K562 treated with DMSO at 1 percent for 4 hours (cell line): ENCODE results near the gene MCM3. TPM values are rescaled to one million over a fixed set of nuclear protein-coding genes. Genes with fewer than 3 reads are reported as not detected.

Source experiments
- total RNA-seq: library from RNA; unstranded; fragments of 300-600 nt; gene quantifications from 2 replicates; pipeline ENCODE4 v1.2.3, GENCODE V29; 2022; ENCODE audit not compliant: insufficient read depth

Gene MCM3
- total RNA-seq = 163 and 205 TPM in 2 replicates

DNA sequence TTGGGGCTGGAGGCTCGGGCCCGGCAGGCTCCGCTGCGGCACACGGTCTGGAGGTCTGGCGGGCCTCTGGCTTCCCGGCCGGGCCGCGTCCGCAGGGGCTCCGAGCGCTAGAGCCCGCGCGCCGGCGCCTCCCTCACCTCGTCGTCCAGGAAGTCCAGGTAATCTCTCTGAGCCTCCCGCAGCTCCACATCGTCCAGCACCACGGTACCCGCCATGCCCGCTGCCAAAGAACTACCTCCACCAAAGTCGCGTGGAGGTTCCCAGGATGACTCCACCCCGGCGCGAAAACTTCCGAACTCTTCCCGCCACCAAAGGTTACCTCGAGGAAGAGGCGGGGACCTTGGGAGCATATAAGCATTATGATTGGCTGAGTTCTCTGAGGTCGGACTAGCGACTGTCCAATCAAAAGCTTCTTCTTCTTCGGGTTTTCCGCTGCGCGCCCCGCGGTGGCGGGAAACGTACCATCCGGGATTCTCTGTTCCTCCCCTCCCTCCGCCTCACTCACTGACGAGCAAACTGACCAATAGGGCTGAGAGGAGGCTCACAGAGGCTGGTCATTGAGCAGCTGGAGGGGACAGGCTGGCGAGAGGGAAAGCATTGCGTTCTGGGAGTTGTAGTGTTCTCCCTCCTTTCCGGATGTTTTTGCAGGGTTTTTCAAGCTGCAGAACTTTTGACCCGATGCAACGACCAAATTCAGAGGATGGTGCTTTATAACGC, at the start of gene MCM3:
MCM3 (minus strand) TSS at position 283 of the 717 bp plus-strand sequence; CDS start at position 215, 68 bp downstream.

DNA sequence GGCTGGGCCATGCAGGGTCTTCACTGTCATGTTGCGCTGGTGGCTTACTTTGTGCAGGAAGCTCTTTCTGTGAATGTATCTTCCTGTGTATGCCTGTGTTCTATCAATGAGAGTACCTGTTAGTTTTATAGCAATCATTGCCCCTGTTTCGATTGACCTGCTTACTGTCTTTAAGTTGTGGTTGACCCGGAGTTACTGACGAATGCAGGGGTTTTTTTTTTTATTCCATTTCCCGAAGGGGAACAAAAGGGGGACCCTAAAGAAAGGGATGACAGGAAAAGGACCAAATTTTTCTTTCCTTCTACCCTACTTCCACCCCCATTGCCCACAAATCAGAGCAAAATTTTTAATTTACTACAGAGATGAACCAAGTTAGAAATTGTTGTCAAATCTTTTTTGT, 40.1 kb downstream of the MCM3 start, which contains the start of gene IL17F:
IL17F (minus strand) TSS at position 101 of the 400 bp plus-strand sequence; CDS start at position 30, 71 bp downstream.

Other genes with a start within 250 kb of the MCM3 start
- 0.07 TPM in 1 of 2 replicates, not detected in the other for gene PKHD1, start 197.1 kb downstream of the MCM3 start, total RNA-seq
- not detected in 2 replicates for gene IL17A, start 98.4 kb downstream of the MCM3 start, total RNA-seq
- not detected in 2 replicates for gene IL17F, start 40.2 kb downstream of the MCM3 start, total RNA-seq
- gene PAQR8, start 77.4 kb upstream of the MCM3 start, total RNA-seq = 9.3 and 12.5 TPM in 2 replicates
- 5.3 and 16.8 TPM in 2 replicates for gene EFHC1, start 135.6 kb upstream of the MCM3 start, total RNA-seq